Neural cell (in vitro differentiated cells): ENCODE results near the gene FAM163A.

Experiments used
- EP300 ChIP-seq: fragments of 450-650 bp; conservative IDR thresholded peaks from 2 replicates; pipeline ENCODE4 v1.6.1; 2014; ENCODE audit warnings: antibody characterized with exemption, mild to moderate bottlenecking, moderate library complexity; ENCODE audit not compliant: poor library complexity, severe bottlenecking
- EZH2 ChIP-seq: fragments of 200-600, 300-800 bp; shearing (Covaris generic), sonication (generic); IDR thresholded peaks from 2 replicates; pipeline ENCODE4 v1.6.1; 2014; ENCODE audit warnings: antibody characterized with exemption, low read length, borderline replicate concordance, mild to moderate bottlenecking; ENCODE audit not compliant: insufficient read depth, poor library complexity, severe bottlenecking
- MXI1 ChIP-seq: fragments of 450-650 bp; conservative IDR thresholded peaks from 2 replicates; pipeline ENCODE4 v1.6.1; 2014; ENCODE audit warnings: antibody characterized with exemption, mild to moderate bottlenecking; ENCODE audit not compliant: poor library complexity, severe bottlenecking
- POLR2AphosphoS5 ChIP-seq: IDR thresholded peaks from 2 replicates; pipeline ENCODE4 v1.6.1; 2012
- RAD21 ChIP-seq: fragments of 450-650 bp; conservative IDR thresholded peaks from 2 replicates; pipeline ENCODE4 v1.6.1; 2014; ENCODE audit warnings: antibody characterized with exemption, mild to moderate bottlenecking, moderate library complexity
- REST ChIP-seq: IDR thresholded peaks from 2 replicates; pipeline ENCODE4 v1.6.1; 2012; ENCODE audit warnings: borderline replicate concordance
- TAF1 ChIP-seq: IDR thresholded peaks from 2 replicates; pipeline ENCODE4 v1.6.1; 2012; ENCODE audit warnings: low read depth
- TF ChIP-seq, protein P1 (sequence below): fragments of 450-650 bp; IDR thresholded peaks from 2 replicates; pipeline ENCODE4 v1.5.1; 2014; ENCODE audit warnings: antibody characterized with exemption, mild to moderate bottlenecking, moderate library complexity; ENCODE audit not compliant: poor library complexity, severe bottlenecking

GRCh38 chr1:179728271-179728670 lies 14.8 kb upstream of the FAM163A start:
- TF ChIP-seq POLR2AphosphoS5 (no peak), EZH2 (no peak), TAF1 (no peak), EP300 (no peak), REST (no peak), MXI1 (no peak), RAD21 (no peak)
- TF ChIP-seq, protein P1, sequence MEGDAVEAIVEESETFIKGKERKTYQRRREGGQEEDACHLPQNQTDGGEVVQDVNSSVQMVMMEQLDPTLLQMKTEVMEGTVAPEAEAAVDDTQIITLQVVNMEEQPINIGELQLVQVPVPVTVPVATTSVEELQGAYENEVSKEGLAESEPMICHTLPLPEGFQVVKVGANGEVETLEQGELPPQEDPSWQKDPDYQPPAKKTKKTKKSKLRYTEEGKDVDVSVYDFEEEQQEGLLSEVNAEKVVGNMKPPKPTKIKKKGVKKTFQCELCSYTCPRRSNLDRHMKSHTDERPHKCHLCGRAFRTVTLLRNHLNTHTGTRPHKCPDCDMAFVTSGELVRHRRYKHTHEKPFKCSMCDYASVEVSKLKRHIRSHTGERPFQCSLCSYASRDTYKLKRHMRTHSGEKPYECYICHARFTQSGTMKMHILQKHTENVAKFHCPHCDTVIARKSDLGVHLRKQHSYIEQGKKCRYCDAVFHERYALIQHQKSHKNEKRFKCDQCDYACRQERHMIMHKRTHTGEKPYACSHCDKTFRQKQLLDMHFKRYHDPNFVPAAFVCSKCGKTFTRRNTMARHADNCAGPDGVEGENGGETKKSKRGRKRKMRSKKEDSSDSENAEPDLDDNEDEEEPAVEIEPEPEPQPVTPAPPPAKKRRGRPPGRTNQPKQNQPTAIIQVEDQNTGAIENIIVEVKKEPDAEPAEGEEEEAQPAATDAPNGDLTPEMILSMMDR, result no peak
